HEK293T (cell line): ENCODE data around the gene GPATCH8.

Experiments
- CTCF ChIA-PET: fragments of 350-600 bp; formaldehyde crosslinking; extraction: SDS; loops from one replicate; lab custom pipeline; 2021; ENCODE audit warnings: antibody characterized with exemption, inconsistent platforms; lab: Yijun Ruan, JAX
- POLR2A ChIA-PET: fragments of 350-600 bp; formaldehyde crosslinking; extraction: SDS; loops from one replicate; lab custom pipeline; 2020; ENCODE audit warnings: antibody characterized with exemption, inconsistent platforms; lab: Yijun Ruan, JAX
- DNase-seq: peaks from one replicate; pipeline ENCODE4 v3.0.0; 2012; ENCODE audit warnings: mixed read lengths; ENCODE audit errors: extremely low spot score
- ARNT ChIP-seq: fragments of 450-650 bp; IDR thresholded peaks from 2 replicates; pipeline ENCODE4 v1.6.1; 2017; ENCODE audit warnings: mild to moderate bottlenecking
- BHLHE40 ChIP-seq: fragments of 450-650 bp; IDR thresholded peaks from 2 replicates; pipeline ENCODE4 v1.6.1; 2016; ENCODE audit warnings: mild to moderate bottlenecking, moderate library complexity, borderline replicate concordance
- CTBP1 ChIP-seq: fragments of 450-650 bp; IDR thresholded peaks from 2 replicates; pipeline ENCODE4 v1.6.1; 2016; ENCODE audit warnings: borderline replicate concordance
- ELF4 ChIP-seq: fragments of 450-650 bp; IDR thresholded peaks from 2 replicates; pipeline ENCODE4 v1.6.1; 2017; ENCODE audit warnings: antibody characterized with exemption
- FOXA1 ChIP-seq: fragments of 450-650 bp; IDR thresholded peaks from 2 replicates; pipeline ENCODE4 v1.6.1; 2016; ENCODE audit warnings: mild to moderate bottlenecking
- FOXK2 ChIP-seq: fragments of 450-650 bp; IDR thresholded peaks from 2 replicates; pipeline ENCODE4 v1.6.1; 2016; ENCODE audit warnings: mild to moderate bottlenecking
- FOXM1 ChIP-seq: fragments of 450-650 bp; IDR thresholded peaks from 2 replicates; pipeline ENCODE4 v1.6.1; 2017; ENCODE audit warnings: mild to moderate bottlenecking, borderline replicate concordance
- HDGF ChIP-seq: fragments of 450-650 bp; IDR thresholded peaks from 2 replicates; pipeline ENCODE4 v1.6.1; 2017; ENCODE audit warnings: antibody characterized with exemption, borderline replicate concordance
- LEF1 ChIP-seq: fragments of 450-650 bp; IDR thresholded peaks from 2 replicates; pipeline ENCODE4 v1.6.1; 2017; ENCODE audit warnings: mild to moderate bottlenecking, borderline replicate concordance
- NFRKB ChIP-seq: fragments of 450-650 bp; IDR thresholded peaks from 2 replicates; pipeline ENCODE4 v1.6.1; 2016; ENCODE audit warnings: mild to moderate bottlenecking, moderate library complexity
- PKNOX1 ChIP-seq: fragments of 450-650 bp; IDR thresholded peaks from 2 replicates; pipeline ENCODE4 v1.6.1; 2016
- SP1 ChIP-seq: fragments of 450-650 bp; IDR thresholded peaks from 2 replicates; pipeline ENCODE4 v1.6.1; 2017
- SUZ12 ChIP-seq: fragments of 450-650 bp; IDR thresholded peaks from 2 replicates; pipeline ENCODE4 v1.6.1; 2016; ENCODE audit warnings: mild to moderate bottlenecking
- TARDBP ChIP-seq: fragments of 450-650 bp; IDR thresholded peaks from 2 replicates; pipeline ENCODE4 v1.6.1; 2016
- ZNF384 ChIP-seq: fragments of 450-650 bp; IDR thresholded peaks from 2 replicates; pipeline ENCODE4 v1.6.1; 2016

Gene GPATCH8

GRCh38 chr17:44349553-44350070, 153.6 kb downstream of the GPATCH8 start:
- no peak for DNase-seq
- POLR2A ChIA-PET, result interaction anchor here (1.0 kb wide), 1 partner anchor 149 kb away, joined by 3 read pairs; no protein-coding TSS in a partner anchor
- TF ChIP-seq SP1 (no peak), FOXM1 (no peak), ARNT (no peak), LEF1 (no peak), HDGF (no peak), SUZ12 (no peak), TARDBP (no peak), NFRKB (no peak), CTBP1 (no peak), FOXA1 (no peak), ELF4 (no peak), PKNOX1 (no peak), FOXK2 (no peak), ZNF384 (no peak)
- CTCF ChIA-PET, result interaction anchor here (0.6 to 1.5 kb wide), 7 partner anchors 9 to 345 kb away, joined by 3 to 5 read pairs (median 3); partner anchors contain the start of gene FAM171A2

DNA sequence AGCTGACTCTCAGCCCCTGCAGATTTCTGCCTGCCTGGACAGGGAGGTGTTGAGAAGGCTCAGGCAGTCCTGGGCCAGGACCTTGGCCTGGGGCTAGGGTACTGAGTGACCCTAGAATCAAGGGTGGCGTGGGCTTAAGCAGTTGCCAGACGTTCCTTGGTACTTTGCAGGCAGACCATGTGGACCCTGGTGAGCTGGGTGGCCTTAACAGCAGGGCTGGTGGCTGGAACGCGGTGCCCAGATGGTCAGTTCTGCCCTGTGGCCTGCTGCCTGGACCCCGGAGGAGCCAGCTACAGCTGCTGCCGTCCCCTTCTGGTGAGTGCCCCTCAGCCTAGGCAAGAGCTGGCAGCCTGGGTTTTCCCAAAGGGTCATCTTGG, 154.2 kb downstream of the GPATCH8 start:
- no peak for DNase-seq
- ChIA-PET POLR2A (no interaction called here), CTCF (interaction anchor here (1.1 to 1.5 kb wide), 2 partner anchors 11 to 14 kb away, joined by 3 to 4 read pairs; partner anchors contain the start of gene FAM171A2)
- TF ChIP-seq NFRKB, result no peak
- TF ChIP-seq BHLHE40, result no peak
- TF ChIP-seq ELF4, result no peak
- TF ChIP-seq ZNF384, result no peak
- TF ChIP-seq HDGF, result no peak
- TF ChIP-seq FOXM1, result no peak

- no peak for TF ChIP-seq ARNT
- TF ChIP-seq SP1, result no peak
- no peak for TF ChIP-seq PKNOX1
- TF ChIP-seq HDGF, result no peak
- ChIA-PET POLR2A (no interaction called here), CTCF (interaction anchor here (1.2 kb wide), 1 partner anchor 15 kb away, joined by 4 read pairs; the partner anchor contains the start of gene FAM171A2)
- no peak for DNase-seq
Measured at GRCh38 chr17:44348234-44348987, 154.8 kb downstream of the GPATCH8 start.
